GM04503 (cell line): Measurements from ENCODE around the gene TCHP.

ENCODE experiments used
- DNase-seq: peaks from one replicate; pipeline ENCODE4 v3.0.0-alpha.2; 2012; ENCODE audit warnings: low read depth

TCHP gene

DNA sequence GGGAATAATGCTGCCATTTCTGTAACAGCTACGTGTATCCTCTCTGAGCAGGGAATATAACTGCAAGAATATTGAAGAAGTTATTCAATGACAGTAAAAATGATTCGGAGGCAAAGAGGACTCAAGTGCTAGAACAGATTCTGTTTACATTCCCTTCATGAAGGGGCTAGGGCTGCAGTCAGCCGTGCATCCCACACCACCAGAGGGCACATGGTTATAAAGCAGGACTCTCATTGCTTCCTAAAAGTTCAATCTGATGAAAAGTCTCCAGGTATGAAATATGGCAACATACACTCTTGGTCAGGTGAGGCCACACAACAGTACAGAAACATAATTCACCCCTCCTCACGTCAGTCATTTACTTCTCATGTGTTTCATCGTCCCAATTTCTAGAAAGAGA lies 34.0 kb downstream of the TCHP start:
- DNase-seq: no peak

DNA sequence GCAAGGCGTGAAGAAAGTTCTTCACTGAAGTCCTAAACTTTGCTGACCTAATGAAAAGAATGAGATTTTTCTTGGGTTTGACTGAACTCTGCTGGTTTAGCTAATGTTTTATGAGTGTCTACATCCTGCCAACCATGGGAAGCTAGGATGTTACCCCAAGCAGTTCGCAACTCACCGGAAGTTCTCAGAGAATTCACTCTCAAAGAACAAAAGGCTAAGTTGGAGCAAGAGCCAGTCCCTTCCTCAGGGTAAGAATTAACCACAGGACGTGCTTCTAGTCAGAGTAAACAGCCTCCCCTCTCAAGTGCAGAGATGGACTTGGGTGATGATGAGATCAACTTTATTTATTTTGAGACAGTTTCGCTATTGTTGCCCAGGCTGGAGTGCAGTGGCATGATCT lies 37.3 kb downstream of the TCHP start:
- DNase-seq: no peak

GRCh38 chr12:109938947-109939346 lies 38.9 kb downstream of the TCHP start:
- DNase-seq: no peak

DNA sequence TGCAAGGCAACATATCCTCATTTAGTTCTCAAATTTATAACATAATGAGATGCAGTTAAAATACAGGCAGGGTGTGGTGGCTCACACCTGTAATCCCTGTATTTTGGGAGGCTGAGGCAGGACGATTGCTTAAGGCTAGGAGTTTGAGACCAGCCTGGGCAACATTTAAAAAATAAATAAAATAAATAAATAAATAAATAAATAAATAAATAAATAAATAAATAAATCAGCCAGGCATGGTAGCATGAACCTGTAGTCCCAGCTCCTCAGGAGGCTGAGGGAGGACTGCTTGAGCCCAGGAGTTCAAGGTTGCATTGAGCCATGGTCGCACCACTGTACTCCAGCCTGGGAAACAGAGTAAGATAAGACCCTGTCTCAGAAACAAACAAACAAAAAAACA lies 39.4 kb downstream of the TCHP start:
- no peak for DNase-seq

- DNase-seq: no peak
These were observed 40.4 kb downstream of the TCHP start for GRCh38 chr12:109940339-109940923.

- no peak for DNase-seq
These were observed 43.7 kb downstream of the TCHP start for GRCh38 chr12:109943811-109944210.

DNA sequence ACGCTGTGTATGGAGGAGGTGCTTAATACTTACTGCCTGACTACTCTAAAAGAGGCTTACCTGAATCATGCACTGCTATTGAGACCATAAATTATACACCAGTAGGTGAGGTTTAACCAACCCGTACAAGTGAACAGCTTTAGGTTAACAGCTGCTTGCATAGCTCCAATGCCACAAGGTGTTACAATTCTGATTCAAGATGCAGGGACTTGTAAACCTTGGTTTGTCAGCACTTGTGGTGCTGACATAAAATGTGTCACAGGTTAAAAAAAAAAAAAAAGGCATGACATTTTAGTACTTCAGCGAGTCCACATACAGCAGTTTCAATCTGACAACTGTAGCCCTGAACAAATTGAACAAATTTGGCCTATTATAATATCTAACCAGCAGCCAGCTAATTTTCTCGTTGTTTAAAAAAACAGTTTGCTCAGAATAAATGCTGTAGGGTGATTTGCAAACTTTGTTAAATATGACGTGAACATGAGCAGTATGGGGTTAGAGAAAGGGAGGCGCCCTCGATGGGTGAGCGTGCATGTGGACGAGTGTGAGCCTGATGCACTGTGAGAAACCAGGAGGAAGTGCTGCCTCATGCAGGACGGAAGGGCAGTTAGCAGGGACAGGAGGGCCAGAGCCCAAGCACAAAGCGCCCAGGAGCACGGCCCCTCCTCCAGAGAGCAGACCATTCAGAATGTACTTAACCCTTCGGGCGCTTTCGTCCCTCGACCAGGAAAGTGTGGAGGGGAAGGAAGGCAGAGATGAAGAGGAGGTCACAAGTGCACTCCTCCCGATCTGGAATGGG lies 44.7 kb downstream of the TCHP start:
- DNase-seq: no peak

- DNase-seq: no peak
These were observed 46.4 kb downstream of the TCHP start for GRCh38 chr12:109946505-109946904.

DNA sequence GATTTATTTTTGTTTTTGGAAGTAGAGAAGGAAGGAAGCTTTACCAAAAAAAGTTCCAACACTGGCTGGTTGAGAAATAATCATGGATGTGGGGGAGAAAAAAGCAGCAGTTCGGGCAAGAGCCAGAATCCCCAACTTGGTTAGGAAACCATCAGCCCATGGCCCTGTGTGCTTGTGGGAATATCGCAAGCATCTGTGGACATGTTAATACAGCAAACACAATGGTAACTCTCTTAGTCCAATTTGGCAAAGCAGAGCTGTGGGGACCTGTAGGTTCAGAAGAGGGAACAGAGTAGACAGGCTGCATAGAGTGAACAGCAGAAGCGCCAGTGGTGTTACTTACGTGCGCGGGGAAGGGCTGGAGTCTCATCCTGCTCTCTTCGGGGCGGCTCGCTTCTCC lies 46.8 kb downstream of the TCHP start:
- DNase-seq: no peak

DNA sequence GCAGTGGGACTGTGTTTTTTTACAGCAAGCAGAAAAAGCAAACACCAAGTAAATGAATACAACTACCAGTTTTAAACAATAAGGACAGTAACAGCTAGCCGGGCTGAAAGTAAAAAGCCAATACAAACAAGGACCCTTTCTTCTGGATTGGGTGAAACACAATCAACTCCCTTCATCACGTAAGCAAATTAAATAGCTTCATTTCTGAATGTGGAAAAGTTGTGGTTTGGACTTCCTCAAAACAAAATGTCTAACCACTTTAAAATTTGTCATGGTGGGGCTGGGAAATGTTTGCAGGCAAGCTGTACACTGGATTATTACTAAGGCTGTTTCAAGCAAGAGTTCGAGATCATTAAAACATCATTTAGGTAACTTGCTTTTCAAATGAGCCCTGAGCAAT lies 47.4 kb downstream of the TCHP start:
- DNase-seq: peak; percentile 80

DNA sequence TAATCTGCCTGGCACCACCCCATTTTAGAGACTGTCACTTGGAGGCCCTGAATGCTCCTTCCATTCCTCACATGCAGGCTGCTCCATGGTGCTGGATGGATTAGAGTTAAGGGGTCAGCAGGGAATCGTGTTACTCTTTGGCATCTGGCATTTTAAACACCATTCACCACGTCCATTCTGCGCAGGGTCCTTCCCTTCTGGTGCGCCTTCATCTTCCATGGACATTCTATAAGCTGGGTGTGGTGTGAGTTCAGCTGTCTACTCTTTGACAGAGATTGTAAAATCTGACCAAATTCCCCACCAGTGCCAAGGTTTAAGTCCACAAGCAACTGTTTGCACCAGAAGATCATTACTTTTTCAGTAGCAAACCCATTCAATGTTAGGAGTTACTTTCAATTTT lies 48.3 kb downstream of the TCHP start:
- no peak for DNase-seq

- DNase-seq: no peak
These were observed 49.0 kb downstream of the TCHP start for GRCh38 chr12:109949089-109949488.

DNA sequence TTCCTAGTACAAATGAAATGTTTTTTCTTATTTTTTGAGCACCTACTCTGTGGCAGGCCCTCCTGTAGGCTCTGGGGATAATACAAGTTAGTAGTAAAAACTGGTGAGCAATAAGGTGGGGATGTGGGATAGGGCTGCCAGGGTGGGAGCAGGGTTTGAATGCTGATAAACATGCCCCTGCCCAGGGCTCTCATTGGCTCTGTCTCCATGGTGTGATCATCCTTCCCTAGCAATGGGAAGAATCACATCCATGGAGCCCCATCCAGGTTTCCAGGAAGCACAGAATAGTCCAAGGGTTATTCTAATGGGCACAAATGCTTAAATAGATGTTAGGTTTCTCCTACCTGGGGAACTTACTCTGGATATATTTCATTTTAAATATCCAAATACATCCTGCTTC lies 50.6 kb downstream of the TCHP start:
- no peak for DNase-seq

DNA sequence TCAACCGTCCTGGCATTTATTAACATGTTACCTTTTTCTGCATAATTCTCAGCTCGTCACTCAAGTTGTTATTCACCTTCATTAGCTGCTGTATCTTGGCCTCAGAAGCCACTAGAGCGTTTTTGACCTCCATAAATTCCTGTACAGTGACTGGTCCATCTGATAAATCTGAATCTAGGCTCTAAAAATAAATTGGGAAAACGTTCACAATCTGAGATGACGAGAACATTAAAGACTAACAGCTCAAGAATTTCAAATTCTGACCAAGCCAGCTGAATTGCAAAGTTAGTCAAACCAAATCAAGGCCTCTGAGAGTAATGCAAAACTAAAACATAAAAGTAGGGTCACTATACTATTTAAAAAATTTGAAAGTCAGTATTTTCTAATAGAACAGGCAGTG lies 51.1 kb downstream of the TCHP start:
- DNase-seq: peak; percentile 88

- no peak for DNase-seq
These were observed 51.7 kb downstream of the TCHP start for GRCh38 chr12:109951751-109952150.

DNA sequence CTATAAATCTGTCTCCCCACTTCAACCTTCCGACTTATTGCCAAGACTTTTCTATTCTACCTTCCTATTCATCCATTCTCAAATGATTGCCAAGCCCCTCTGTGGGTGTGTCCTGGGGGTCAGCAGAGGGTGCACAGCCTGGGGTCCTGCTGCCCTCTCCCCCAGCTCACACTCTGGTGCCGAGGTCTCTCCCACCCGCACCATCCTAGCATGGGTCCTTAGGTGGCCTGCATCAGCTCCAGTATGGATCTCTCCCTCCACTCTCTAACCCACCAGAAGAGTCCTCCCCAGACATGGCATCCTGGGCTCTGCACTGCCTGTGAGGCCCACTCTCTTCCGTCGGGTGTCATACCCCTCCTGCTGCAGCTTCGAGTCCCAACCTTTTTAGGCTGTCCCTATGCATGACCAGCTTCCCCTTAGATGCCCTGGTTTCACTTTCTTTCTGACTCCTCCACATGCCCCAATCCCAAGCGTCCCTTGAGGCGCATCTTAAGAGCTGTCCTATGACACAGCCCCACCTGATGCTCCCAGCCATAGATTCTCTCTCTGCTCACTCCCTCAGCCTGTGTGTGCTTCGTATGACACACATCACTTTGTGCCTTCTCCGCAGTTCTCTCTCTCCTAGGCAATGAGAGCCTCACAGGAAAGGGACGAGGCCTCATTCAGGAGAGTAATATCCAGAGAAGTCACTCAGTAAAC lies 52.2 kb downstream of the TCHP start:
- DNase-seq: no peak

- no peak for DNase-seq
These were observed 52.8 kb downstream of the TCHP start for GRCh38 chr12:109952873-109953272.

- DNase-seq: no peak
These were observed 53.6 kb downstream of the TCHP start for GRCh38 chr12:109953656-109954055.

DNA sequence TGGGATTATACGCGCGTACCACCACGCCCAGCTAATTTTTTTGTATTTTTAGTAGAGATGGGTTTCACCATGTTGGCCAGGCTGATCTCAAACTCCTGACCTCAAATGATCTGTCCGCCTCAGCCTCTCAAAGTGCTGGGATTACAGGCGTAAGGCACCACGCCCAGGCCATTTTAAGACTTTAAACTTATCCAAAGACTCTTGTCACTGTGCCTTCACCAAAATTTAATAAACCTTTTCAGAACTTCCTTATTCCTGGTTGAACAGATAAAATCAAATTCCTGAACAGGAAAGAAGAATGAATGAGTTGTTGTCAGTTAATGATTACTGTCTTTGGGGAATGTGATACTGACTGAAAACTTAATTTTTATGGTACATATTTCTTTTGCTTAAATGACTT lies 58.3 kb downstream of the TCHP start:
- no peak for DNase-seq

DNA sequence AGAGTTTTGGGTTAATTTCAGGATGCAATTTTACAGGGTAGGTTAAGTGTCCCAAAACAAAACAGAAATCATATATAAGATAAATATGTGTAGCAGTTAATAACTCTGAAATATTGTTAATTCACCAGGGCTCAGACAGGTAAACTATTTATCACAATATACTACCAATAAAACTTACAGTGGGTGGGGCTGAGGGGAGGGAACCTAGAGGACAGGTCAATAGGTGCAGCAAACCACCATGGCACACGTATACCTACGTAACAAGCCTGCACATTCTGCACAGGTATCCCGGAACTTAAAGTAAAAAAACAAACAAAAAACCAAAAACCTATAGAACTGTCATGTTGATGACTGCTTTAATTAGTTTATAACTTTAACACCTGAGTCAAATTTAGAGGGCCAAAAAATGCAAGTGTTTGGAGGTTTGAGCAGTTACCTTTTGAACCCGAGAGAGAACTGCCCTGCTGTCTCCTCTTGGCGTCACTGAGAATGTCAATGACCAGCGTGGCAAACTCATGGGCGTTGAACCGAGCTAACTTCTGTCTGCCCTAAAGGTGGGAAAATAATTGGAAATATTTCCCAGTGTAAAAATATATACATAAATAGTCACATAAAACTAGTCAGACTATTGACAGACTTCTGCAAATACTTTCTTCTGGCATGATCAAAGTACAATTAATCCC lies 59.5 kb downstream of the TCHP start:
- DNase-seq: no peak

DNA sequence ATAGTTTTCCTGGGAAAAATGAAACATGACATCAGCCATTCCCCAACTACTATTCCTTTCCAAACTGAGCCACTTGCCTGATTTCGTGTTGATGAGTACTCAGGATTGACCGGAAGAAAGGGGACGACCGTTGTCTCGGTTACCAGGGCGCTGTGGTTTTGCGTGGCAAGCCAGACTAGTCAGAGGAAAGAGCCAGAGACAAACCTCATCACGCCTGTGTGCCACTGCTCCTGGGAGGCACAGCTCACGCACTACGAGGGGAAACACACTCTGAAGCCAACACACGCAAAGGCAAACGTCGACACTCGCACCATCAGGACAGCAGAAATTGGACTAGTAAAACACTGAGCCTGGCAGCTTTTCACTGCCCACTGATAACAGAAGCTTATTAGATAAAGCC lies 61.1 kb downstream of the TCHP start:
- DNase-seq: no peak

DNA sequence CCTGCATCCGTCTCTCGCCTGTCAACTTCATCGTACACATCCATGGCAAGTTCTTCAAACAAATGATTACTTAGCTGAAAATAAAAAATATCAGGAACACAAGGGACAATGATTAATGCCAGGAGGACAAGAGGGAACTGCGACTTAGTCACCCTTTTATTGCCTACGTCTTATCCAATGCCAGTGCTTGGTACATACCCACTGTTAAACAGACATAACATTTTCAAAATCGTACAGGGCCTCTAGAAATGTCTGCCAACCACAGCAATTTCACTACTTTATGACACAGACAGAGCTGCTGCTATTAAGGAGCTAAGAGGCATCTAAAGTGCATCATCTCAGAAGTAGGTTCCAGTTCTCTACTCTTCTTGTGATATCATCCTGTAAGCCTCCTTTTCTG lies 61.5 kb downstream of the TCHP start:
- no peak for DNase-seq

GRCh38 chr12:109962398-109962797 lies 62.3 kb downstream of the TCHP start:
- no peak for DNase-seq
